ENCODE measurements around the gene STAT3.
"Not testable (repeated sequence)": the region's sequence is repeated elsewhere in the genome, so short reads cannot be mapped to it uniquely, and the experiment has no call there.

The STAT3 gene

GRCh38 chr17:42408061-42408460, 19.8 kb upstream of the STAT3 start:
- DNase-seq, result peak; percentile 80

- DNase-seq, result peak; percentile 82
These were observed 19.1 kb upstream of the STAT3 start for GRCh38 chr17:42407289-42407836.

GRCh38 chr17:42406615-42407288, 18.5 kb upstream of the STAT3 start:
- DNase-seq, result peak; percentile 30

- DNase-seq, result peak; percentile 75
These were observed 17.8 kb upstream of the STAT3 start for GRCh38 chr17:42405963-42406495.

GRCh38 chr17:42405076-42405475, 16.8 kb upstream of the STAT3 start:
- DNase-seq, result no peak

GRCh38 chr17:42404326-42405055, 16.2 kb upstream of the STAT3 start:
- DNase-seq, result no peak

- no peak for DNase-seq
These were observed 14.9 kb upstream of the STAT3 start for GRCh38 chr17:42403150-42403549.

- DNase-seq, result no peak
These were observed 13.9 kb upstream of the STAT3 start for GRCh38 chr17:42402117-42402516.

GRCh38 chr17:42400844-42401375, 12.7 kb upstream of the STAT3 start:
- not testable (repeated sequence) for DNase-seq

GRCh38 chr17:42399948-42400843, 12.0 kb upstream of the STAT3 start:
- DNase-seq, result no peak

GRCh38 chr17:42399121-42399520, 10.9 kb upstream of the STAT3 start:
- no peak for DNase-seq

GRCh38 chr17:42395601-42396000, 7.4 kb upstream of the STAT3 start:
- DNase-seq, result not testable (repeated sequence)

GRCh38 chr17:42394838-42395237, 6.6 kb upstream of the STAT3 start:
- no peak for DNase-seq

- no peak for DNase-seq
These were observed 4.6 kb upstream of the STAT3 start for GRCh38 chr17:42392692-42393415.

GRCh38 chr17:42391439-42391838, 3.2 kb upstream of the STAT3 start:
- not testable (repeated sequence) for DNase-seq

- no peak for DNase-seq
These were observed 1.7 kb upstream of the STAT3 start for GRCh38 chr17:42389899-42390298.

GRCh38 chr17:42389135-42389417, 834 bp upstream of the STAT3 start:
- DNase-seq, result no peak

- DNase-seq, result peak; percentile 33
These were observed 421 bp downstream of the STAT3 start for GRCh38 chr17:42387661-42388380.

GRCh38 chr17:42386777-42387657, 1.2 kb downstream of the STAT3 start:
- DNase-seq, result no peak

- no peak for DNase-seq
These were observed 6.3 kb downstream of the STAT3 start for GRCh38 chr17:42381898-42382297.
